CD4-positive, alpha-beta T cell treated with Interleukin-21 for 1 hour (primary cell): ENCODE data around the gene MAGEB3.
"Not testable (repeated sequence)": the region's sequence is repeated elsewhere in the genome, so short reads cannot be mapped to it uniquely, and the experiment has no call there.

ENCODE experiments used
- DNase-seq: peaks from one replicate; pipeline ENCODE4 v3.0.0-alpha.2; 2020

The MAGEB3 gene, protein sequence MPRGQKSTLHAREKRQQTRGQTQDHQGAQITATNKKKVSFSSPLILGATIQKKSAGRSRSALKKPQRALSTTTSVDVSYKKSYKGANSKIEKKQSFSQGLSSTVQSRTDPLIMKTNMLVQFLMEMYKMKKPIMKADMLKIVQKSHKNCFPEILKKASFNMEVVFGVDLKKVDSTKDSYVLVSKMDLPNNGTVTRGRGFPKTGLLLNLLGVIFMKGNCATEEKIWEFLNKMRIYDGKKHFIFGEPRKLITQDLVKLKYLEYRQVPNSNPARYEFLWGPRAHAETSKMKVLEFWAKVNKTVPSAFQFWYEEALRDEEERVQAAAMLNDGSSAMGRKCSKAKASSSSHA

GRCh38 chrX:30230395-30230794 lies at the start of gene MAGEB3:
Gene MAGEB3, plus strand, starts transcription at chrX:30230657. Its CDS starts 5,268 bp downstream, at chrX:30235925.
- DNase-seq: no peak

DNA sequence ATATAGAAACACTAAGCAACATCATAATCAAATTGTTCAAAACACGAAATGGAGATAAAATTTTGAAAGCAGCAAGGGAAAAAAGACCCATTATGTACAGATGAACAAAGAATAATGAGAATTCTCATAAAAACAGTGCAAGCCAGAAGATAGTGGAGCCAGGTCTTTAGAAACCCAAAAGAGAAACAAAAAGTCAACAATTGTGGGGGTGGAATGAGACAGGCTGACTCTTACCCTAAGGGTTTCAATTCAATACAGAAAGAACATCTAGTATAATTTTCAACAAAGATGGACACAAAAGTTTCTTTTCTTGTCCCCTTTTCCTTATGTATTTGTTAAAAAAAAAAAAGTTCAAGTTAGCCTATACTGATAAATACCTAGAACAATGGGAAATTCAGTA lies 49.1 kb upstream of the MAGEB3 start:
- no peak for DNase-seq

DNA sequence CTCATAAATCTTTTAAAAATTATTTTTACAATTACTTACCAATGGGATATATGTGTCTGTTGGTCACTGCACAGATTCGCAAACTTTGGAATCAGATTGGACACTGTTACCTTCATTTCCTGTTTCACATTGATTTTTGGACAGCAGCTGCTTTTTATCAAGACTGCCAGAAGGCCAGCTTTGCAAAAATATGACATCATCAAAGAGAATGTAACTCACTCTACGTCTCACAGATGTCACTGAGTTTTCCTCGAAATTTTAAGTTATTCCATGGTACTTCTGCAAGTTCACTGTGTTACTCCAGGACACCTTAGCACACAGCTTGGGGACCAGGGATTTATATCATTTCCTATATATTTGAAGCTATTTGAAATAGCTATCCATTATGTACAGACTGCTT lies 46.9 kb upstream of the MAGEB3 start:
- no peak for DNase-seq

DNA sequence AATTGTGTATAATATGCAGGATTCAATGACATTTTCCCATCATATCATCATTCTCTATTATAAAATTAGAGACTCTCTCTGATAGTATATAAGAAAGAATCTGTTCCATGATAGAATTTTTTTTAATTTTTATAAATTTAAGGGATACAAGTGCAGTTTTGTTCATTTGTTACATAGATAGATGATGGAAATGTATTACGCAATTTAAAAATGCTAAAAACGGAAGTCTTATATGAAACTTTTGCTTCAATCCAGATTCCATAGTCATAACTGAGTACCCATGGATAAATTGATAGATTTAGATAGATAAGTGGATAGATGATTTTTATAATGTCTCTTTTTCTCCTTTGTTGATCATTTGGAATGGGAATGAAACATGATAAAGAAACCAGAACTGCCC lies 40.0 kb upstream of the MAGEB3 start:
- no peak for DNase-seq

DNA sequence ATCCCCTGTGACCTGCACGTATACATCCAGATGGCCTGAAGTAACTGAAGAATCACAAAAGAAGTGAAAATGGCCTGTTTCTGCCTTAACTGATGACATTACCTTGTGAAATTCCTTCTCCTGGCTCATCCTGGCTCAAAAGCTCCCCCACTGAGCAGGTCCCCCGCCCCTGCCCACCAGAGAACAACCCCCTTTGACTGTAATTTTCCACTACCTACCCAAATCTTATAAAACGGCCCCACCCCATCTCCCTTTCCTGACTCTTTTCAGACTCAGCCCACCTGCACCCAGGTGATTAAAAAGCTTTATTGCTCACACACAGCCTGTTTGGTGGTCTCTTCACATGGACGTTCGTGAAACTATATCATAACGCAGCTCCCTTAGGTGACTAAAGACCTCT lies 36.5 kb upstream of the MAGEB3 start:
- DNase-seq: not testable (repeated sequence)

DNA sequence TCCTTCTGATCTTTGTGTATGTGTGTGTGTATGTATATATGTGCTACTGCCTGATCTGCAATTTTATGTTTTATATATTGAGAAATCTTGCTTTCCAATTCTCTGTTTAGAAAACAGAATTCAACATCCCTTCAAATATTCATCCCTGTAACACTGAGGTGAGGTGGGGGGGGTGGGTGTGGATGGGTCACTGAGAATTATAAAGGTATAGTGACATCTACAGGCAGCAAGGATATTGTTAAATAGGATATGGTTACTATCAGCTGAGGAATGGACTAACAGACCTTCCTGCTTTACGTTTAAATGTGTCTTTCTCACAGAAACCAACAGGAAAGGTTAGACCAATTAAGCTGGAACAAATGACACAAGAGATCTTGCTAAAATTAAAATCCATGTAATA lies 34.1 kb upstream of the MAGEB3 start:
- DNase-seq: no peak

GRCh38 chrX:30212172-30212571 lies 18.3 kb upstream of the MAGEB3 start:
- DNase-seq: no peak

DNA sequence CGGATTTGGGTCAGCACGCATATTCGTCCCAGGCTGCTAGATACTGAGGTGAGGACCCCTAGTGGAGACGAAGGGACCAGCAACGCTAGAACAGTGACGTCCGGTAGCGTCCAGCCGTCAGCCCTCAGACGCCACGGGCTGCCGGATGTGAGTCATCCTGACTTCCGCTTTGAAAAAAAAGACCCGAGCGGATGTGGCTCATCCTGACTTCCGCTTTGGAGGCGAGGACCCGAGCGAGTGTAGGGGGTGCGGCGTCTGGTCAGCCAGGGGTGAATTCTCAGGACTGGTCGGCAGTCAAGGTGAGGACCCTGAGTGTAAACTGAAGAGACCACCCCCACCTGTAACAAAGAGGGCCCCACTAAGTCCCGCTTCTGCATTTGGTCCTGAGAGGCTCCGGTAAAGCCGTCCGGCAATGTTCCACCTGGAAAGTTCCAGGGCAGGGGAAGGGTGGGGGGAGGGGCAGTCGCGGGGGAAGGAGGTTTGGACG lies 15.1 kb upstream of the MAGEB3 start, which contains the start of gene MAGEB2:
Gene MAGEB2, plus strand, starts transcription at position 207 of the 487 bp plus-strand sequence. CDS start 3,018 bp downstream, outside the sequence.
- DNase-seq: no peak

- DNase-seq: no peak
Measured at GRCh38 chrX:30217465-30217864, 13.0 kb upstream of the MAGEB3 start.

DNA sequence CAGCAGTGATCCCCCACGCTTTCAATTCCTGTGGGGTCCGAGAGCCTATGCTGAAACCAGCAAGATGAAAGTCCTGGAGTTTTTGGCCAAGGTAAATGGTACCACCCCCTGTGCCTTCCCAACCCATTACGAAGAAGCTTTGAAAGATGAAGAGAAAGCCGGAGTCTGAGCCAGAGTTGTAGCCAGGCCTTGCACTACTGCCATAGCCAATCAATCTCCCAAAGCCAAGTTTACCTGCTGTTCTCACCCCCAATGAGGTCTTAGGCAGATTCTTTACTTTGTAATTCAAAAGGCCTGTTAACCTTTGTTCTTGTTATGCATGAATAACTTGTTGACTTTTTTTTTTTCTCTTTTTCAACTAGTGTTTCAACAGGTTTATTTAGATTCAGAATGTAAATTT lies 11.1 kb upstream of the MAGEB3 start:
- DNase-seq: no peak

- DNase-seq: no peak
Measured at GRCh38 chrX:30220661-30221060, 9.8 kb upstream of the MAGEB3 start.

GRCh38 chrX:30224536-30224935 lies 5.9 kb upstream of the MAGEB3 start:
- DNase-seq: no peak

DNA sequence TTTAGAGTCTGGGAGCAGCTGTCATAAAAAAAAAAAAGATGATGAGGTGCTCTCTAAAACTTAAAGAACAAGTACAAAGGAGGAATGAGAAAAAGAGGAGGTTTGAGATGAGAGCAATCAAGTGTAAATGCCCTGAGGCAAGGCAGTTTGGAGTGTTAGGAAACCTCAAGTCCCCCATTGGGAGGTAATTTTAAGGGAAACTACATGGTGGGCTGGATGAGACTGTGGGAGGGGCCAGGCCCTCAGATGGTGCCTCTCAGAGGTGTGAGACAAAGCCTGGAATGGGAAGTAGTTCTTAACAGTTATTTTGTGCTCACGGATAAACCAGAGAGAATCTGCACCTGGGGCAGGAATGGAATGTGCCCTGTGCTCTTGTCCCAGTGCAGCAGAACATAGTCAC lies 1.9 kb upstream of the MAGEB3 start:
- no peak for DNase-seq

DNA sequence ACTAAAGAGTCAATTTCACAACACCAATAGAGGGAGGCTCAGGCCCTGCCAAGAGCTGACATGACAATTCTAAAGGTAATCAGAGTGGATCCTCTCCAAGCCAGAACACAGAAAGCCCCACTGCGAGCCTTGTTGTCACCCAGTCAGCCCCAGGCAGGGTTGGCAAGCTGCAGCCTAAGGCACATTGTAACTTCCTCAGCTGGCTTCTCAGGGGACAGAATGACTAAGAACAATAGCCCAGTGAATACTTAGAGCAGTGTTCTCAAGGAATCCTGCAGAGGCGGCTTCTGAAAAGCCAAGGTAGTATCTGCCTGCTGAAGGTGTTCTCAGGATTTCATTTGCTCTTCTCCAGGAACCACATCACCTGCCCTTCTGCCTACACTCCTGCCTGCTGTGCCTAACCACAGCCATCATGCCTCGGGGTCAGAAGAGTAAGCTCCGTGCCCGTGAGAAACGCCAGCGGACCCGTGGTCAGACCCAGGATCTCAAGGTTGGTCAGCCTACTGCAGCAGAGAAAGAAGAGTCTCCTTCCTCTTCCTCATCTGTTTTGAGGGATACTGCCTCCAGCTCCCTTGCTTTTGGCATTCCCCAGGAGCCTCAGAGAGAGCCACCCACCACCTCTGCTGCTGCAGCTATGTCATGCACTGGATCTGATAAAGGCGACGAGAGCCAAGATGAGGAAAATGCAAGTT lies 11.4 kb downstream of the MAGEB3 start, which contains the start of gene MAGEB4:
Gene MAGEB4, plus strand, starts transcription at position 277 of the 692 bp plus-strand sequence. Its CDS starts 136 bp downstream, at position 413.
- no peak for DNase-seq

GRCh38 chrX:30246769-30247489 lies 16.5 kb downstream of the MAGEB3 start, which contains the start of gene MAGEB1:
Gene MAGEB1, plus strand, starts transcription at chrX:30247146. Its CDS starts 3,348 bp downstream, at chrX:30250494.
- no peak for DNase-seq

DNA sequence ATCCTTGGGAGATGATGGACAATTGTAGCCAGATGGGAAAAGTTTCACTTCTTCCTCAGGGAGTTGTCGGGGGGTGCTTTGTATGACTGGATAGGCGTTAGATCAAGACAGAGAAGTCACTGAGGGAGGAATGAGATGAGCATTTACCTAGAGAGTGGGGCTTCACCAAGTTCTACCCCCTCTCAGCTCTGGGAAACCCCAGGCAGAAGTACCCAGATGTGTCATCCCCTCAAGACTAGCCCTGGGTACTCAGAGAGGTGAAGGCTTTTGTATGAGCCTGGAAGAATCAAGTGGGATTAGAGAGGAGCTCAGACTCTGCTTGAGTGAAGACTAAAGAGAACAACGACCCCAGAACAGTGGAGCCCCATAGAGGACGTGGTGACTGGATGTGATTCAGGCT lies 18.4 kb downstream of the MAGEB3 start:
- DNase-seq: no peak

- DNase-seq: no peak
Measured at GRCh38 chrX:30253257-30253656, 22.8 kb downstream of the MAGEB3 start.

DNA sequence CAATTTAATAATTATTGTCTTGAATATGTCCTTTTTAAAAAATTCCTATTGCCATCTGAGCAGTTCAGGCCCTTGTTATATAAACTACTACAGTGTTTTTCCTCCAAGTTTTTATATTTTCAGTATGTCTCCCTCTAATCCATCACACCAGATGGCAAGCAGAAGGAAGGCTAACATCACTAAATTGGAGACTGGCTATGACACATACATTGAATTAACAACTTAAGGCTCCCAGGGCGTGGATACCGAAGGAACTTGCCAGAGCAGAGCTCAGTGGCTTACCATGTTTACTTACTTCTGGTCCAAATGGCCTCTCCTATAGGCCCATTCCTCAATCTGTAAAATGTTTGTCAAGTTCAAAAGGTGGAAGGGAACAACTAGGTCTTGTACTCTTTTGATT lies 29.5 kb downstream of the MAGEB3 start:
- DNase-seq: no peak

- DNase-seq: no peak
Measured at GRCh38 chrX:30261012-30261411, 30.6 kb downstream of the MAGEB3 start.

- no peak for DNase-seq
Measured at GRCh38 chrX:30262763-30263162, 32.3 kb downstream of the MAGEB3 start.

DNA sequence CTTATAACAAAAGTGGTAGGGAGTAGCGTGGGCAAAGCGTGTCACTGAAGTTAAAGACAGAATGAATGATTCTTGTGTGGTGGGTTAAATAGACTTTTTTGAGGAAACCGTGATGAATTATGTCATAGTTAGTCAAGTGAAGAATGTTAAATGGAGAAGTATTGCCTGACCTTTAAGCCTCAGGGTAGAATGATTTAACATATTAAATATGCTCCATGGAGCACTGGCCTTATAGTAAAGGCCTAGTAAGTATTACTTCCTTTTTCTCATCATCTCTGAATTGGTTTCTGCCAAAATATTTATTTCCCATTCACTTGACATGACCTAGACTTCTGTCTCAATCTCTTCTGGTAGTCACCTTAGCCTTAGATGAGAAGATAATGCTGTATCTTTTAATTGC lies 40.2 kb downstream of the MAGEB3 start:
- no peak for DNase-seq

DNA sequence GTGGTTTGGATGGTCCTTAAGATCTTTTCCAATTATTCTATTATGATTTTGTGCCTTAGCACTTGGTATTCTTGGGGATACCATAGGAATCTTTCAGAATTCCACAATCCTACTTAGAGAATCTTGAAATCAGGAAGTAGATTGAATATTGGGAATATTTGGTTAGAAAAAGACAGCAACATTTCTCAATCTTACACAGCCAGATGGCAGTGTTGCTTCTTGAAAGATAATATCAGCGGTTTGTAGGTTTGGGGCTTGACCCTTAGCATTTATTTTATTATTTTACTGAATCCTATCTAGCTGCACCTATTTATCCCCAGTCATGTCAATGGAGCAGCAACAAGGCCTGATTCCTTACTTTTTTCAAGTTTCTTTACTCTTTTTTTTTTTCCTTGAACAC lies 45.0 kb downstream of the MAGEB3 start:
- no peak for DNase-seq

- DNase-seq: no peak
Measured at GRCh38 chrX:30278365-30278764, 47.9 kb downstream of the MAGEB3 start.
